ENCODE data around the gene DBNL. TPM values are rescaled to one million over a fixed set of nuclear protein-coding genes. Genes with fewer than 3 reads are reported as not detected.
A peak's percentile ranks its signal among the peaks of the same experiment; 100 is the strongest.
"Not testable (repeated sequence)": the region's sequence is repeated elsewhere in the genome, so short reads cannot be mapped to it uniquely, and the experiment has no call there.

DBNL gene
- total RNA-seq, 1 experiment from 2014 or later, result 111 TPM

DNA sequence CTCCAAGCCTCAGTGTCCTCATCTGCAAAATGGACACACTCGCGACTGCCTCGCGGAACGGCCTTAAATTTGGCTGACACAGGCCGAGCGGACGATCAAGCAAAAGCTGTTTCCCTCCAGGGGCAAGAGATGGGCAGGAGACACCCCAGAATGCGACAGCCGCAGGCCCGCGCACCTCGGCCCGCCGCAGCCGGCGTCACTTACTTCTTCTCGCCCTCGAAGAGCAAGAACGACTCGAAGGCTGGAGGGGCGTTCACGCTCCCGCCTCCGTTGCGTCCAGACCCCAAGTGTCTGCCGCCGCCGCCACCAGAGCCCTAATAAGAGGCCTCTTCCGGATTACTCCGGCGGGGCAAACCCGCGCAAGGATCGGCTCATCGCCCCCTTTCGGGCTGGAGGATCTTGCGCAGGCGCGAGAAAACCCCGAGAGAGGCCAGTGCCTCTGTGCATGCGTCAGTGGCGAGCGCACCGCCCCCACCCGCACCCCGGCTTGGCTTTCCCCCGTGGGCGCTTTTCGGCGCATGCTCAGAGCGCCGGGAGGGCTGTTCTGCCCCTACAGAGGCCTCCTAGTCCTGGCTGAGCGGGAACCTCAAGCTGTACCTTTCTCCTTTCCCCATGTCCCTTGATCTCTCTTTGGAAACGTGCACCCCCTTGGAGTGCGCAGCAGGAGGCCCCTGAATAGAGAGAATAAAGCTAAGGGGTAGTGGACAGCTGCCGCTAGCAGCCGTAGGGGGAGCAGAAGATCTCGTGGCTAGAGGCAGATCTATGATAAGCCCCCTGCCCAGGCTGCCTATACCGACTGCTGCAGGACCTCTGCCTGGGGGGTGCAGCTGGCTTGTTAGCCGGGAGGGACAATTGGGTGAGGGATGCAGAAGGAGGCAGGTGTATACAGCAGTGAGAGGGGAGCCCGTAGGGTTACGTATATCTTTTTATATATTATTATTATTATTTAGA, 25.4 kb upstream of the DBNL start:
- BruUV-seq (replicated peaks); intact Hi-C loops (cut with micrococcal nuclease; ENCODE audit: unreplicated experiment); H3K4me1 ChIP-seq (ENCODE audit: control insufficient read depth, insufficient read depth, low read length); H3K9me3 ChIP-seq (ENCODE audit: control insufficient read depth, insufficient read depth, low read depth, low read length); in situ Hi-C loops (cut with HindIII; ENCODE audit: low pct_unique_long_range_greater_than_20kb, low sequenced_read_pairs); H3K27me3 ChIP-seq (ENCODE audit: control insufficient read depth, insufficient read depth, low read length); H3K36me3 ChIP-seq (ENCODE audit: control insufficient read depth, insufficient read depth, low read length): not testable (repeated sequence)
- H3K27ac ChIP-seq (ENCODE audit: low read length), result peak overlapping the region; percentile 72
- DNase-seq (ENCODE audit: low read depth, low spot score) (peak; percentile 81), ATAC-seq (peak; percentile 97)
- ChIA-PET CTCF (interaction anchor here (1.1 kb wide), 1 partner anchor 178 kb away, joined by 4 read pairs; no protein-coding TSS in a partner anchor), POLR2A (interaction anchor here (0.6 kb wide), 1 partner anchor 435 kb away, joined by 3 read pairs; no protein-coding TSS in a partner anchor)
- H3K4me3 ChIP-seq (ENCODE audit: low read depth in 2 of 2, low read length in 2 of 2), result peak overlapping the region; percentile 61 to 75
- peak; percentile 78; the same call in 1 of the 2 replicates for TF ChIP-seq SIN3A (IDR thresholded peaks at IDR 0.05; ENCODE audit: borderline replicate concordance, insufficient read depth, low read depth, low read length)
- TF ChIP-seq, protein P1, sequence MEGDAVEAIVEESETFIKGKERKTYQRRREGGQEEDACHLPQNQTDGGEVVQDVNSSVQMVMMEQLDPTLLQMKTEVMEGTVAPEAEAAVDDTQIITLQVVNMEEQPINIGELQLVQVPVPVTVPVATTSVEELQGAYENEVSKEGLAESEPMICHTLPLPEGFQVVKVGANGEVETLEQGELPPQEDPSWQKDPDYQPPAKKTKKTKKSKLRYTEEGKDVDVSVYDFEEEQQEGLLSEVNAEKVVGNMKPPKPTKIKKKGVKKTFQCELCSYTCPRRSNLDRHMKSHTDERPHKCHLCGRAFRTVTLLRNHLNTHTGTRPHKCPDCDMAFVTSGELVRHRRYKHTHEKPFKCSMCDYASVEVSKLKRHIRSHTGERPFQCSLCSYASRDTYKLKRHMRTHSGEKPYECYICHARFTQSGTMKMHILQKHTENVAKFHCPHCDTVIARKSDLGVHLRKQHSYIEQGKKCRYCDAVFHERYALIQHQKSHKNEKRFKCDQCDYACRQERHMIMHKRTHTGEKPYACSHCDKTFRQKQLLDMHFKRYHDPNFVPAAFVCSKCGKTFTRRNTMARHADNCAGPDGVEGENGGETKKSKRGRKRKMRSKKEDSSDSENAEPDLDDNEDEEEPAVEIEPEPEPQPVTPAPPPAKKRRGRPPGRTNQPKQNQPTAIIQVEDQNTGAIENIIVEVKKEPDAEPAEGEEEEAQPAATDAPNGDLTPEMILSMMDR (IDR thresholded peaks at IDR 0.05), result peak; percentile 97
- TF ChIP-seq POLR2AphosphoS5 (IDR thresholded peaks at IDR 0.05; ENCODE audit: low read depth, low read length), result peak; percentile 76; the same call in 1 of the 2 replicates
- TF ChIP-seq TCF7L2 (IDR thresholded peaks at IDR 0.05; ENCODE audit: low read depth, low read length), result peak; percentile 43; the same call in 1 of the 2 replicates

DNA sequence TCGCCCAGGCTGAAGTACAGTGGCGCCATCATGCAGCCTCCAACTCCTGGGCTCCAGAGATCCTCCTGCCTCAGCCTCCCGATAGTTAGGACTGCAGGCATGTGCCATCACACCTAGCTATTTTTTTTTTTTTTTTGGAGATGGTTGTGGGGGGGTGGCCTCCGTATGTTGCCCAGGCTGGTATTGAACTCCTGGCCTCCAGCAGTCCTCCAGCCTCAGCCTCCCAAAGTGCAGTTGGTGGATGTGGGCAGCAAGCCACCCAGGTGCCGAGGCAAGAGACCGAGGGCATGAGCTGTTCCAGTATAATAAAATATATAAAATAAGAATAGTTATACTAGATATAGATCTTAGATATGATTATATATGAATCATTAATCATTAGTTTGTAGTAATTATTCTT, 24.7 kb upstream of the DBNL start:
- CTCF ChIA-PET, result interaction anchor here (0.7 to 1.1 kb wide), 4 partner anchors 44 to 691 kb away, joined by 3 to 4 read pairs (median 4); no protein-coding TSS in a partner anchor

DNA sequence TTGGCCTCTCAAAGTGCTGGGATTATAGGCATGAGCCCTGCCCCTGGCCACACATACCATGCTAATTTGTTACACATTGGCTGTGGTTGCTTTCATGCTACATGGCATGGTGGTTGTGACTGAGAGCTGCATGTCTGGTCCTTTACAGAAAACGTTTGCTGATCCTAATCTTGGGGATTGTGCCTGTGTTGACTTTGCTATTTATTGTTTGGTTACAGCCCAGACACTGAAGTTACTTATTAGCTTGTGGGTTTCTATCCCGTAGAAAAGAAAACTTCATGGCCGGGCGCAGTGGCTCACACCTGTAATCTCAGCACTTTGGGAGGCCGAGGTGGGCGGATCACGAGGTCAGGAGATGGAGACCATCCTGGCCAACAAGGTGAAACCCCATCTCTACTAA, 22.4 kb upstream of the DBNL start:
- intact Hi-C loops (cut with micrococcal nuclease; ENCODE audit: unreplicated experiment); in situ Hi-C loops (cut with HindIII; ENCODE audit: low pct_unique_long_range_greater_than_20kb, low sequenced_read_pairs); DNase-seq (ENCODE audit: low read depth, low spot score); H3K36me3 ChIP-seq (ENCODE audit: control insufficient read depth, insufficient read depth, low read length); H3K27ac ChIP-seq (ENCODE audit: low read length); H3K4me3 ChIP-seq (ENCODE audit: low read depth in 2 of 2, low read length in 2 of 2); H3K9me3 ChIP-seq (ENCODE audit: control insufficient read depth, insufficient read depth, low read depth, low read length); H3K4me1 ChIP-seq (ENCODE audit: control insufficient read depth, insufficient read depth, low read length); CTCF ChIA-PET; H3K27me3 ChIP-seq (ENCODE audit: control insufficient read depth, insufficient read depth, low read length); ATAC-seq; BruUV-seq (replicated peaks): not testable (repeated sequence)
- POLR2A ChIA-PET, result interaction anchor here (0.7 kb wide), 1 partner anchor 109 kb away, joined by 5 read pairs; no protein-coding TSS in a partner anchor

More for the DNA sequence above, 24.7 kb upstream of the DBNL start:
- H3K27me3 ChIP-seq (ENCODE audit: control insufficient read depth, insufficient read depth, low read length); H3K4me3 ChIP-seq (ENCODE audit: low read depth in 2 of 2, low read length in 2 of 2); H3K9me3 ChIP-seq (ENCODE audit: control insufficient read depth, insufficient read depth, low read depth, low read length); BruUV-seq (replicated peaks); H3K4me1 ChIP-seq (ENCODE audit: control insufficient read depth, insufficient read depth, low read length); DNase-seq (ENCODE audit: low read depth, low spot score); H3K36me3 ChIP-seq (ENCODE audit: control insufficient read depth, insufficient read depth, low read length); intact Hi-C loops (cut with micrococcal nuclease; ENCODE audit: unreplicated experiment); in situ Hi-C loops (cut with HindIII; ENCODE audit: low pct_unique_long_range_greater_than_20kb, low sequenced_read_pairs); ATAC-seq; H3K27ac ChIP-seq (ENCODE audit: low read length): not testable (repeated sequence)
- POLR2A ChIA-PET, result interaction anchor here (0.6 kb wide), 1 partner anchor 435 kb away, joined by 3 read pairs; no protein-coding TSS in a partner anchor

- BruUV-seq (replicated peaks); H3K4me1 ChIP-seq (ENCODE audit: control insufficient read depth, insufficient read depth, low read length); intact Hi-C loops (cut with micrococcal nuclease; ENCODE audit: unreplicated experiment); in situ Hi-C loops (cut with HindIII; ENCODE audit: low pct_unique_long_range_greater_than_20kb, low sequenced_read_pairs); H3K27ac ChIP-seq (ENCODE audit: low read length); CTCF ChIA-PET; H3K9me3 ChIP-seq (ENCODE audit: control insufficient read depth, insufficient read depth, low read depth, low read length); DNase-seq (ENCODE audit: low read depth, low spot score); H3K36me3 ChIP-seq (ENCODE audit: control insufficient read depth, insufficient read depth, low read length); POLR2A ChIA-PET; ATAC-seq; H3K4me3 ChIP-seq (ENCODE audit: low read depth in 2 of 2, low read length in 2 of 2); H3K27me3 ChIP-seq (ENCODE audit: control insufficient read depth, insufficient read depth, low read length): not testable (repeated sequence)
These were observed 21.6 kb upstream of the DBNL start for GRCh38 chr7:44022796-44023467.

- BruUV-seq (replicated peaks); H3K9me3 ChIP-seq (ENCODE audit: control insufficient read depth, insufficient read depth, low read depth, low read length); in situ Hi-C loops (cut with HindIII; ENCODE audit: low pct_unique_long_range_greater_than_20kb, low sequenced_read_pairs); CTCF ChIA-PET; H3K4me3 ChIP-seq (ENCODE audit: low read depth in 2 of 2, low read length in 2 of 2); POLR2A ChIA-PET; H3K36me3 ChIP-seq (ENCODE audit: control insufficient read depth, insufficient read depth, low read length); DNase-seq (ENCODE audit: low read depth, low spot score); H3K27me3 ChIP-seq (ENCODE audit: control insufficient read depth, insufficient read depth, low read length); H3K27ac ChIP-seq (ENCODE audit: low read length); intact Hi-C loops (cut with micrococcal nuclease; ENCODE audit: unreplicated experiment); H3K4me1 ChIP-seq (ENCODE audit: control insufficient read depth, insufficient read depth, low read length): not testable (repeated sequence)
- ATAC-seq, result peak; percentile 11; the same call in 1 of the 2 replicates
These were observed 15.1 kb upstream of the DBNL start for GRCh38 chr7:44029433-44029832.

- in situ Hi-C loops (cut with HindIII; ENCODE audit: low pct_unique_long_range_greater_than_20kb, low sequenced_read_pairs); H3K27me3 ChIP-seq (ENCODE audit: control insufficient read depth, insufficient read depth, low read length); DNase-seq (ENCODE audit: low read depth, low spot score); BruUV-seq (replicated peaks); CTCF ChIA-PET; H3K27ac ChIP-seq (ENCODE audit: low read length); H3K4me1 ChIP-seq (ENCODE audit: control insufficient read depth, insufficient read depth, low read length); H3K9me3 ChIP-seq (ENCODE audit: control insufficient read depth, insufficient read depth, low read depth, low read length); POLR2A ChIA-PET; H3K4me3 ChIP-seq (ENCODE audit: low read depth in 2 of 2, low read length in 2 of 2); H3K36me3 ChIP-seq (ENCODE audit: control insufficient read depth, insufficient read depth, low read length); intact Hi-C loops (cut with micrococcal nuclease; ENCODE audit: unreplicated experiment): not testable (repeated sequence)
- ATAC-seq, result peak; percentile 10; the same call in 1 of the 2 replicates
These were observed 14.5 kb upstream of the DBNL start for GRCh38 chr7:44030029-44030428.
